Measurements from ENCODE around the gene ME2.
"Not testable (repeated sequence)": the region's sequence is repeated elsewhere in the genome, so short reads cannot be mapped to it uniquely, and the experiment has no call there.

ME2 gene

GRCh38 chr18:50947899-50948298, 69.0 kb downstream of the ME2 start:
- H3K4me3 ChIP-seq (ENCODE audit: low read depth, low read length), result no peak overlapping the region
- no peak overlapping the region for H3K9ac ChIP-seq (ENCODE audit: low read depth, low read length)
- no peak overlapping the region for H3K27ac ChIP-seq (ENCODE audit: low read depth, low read length)

DNA sequence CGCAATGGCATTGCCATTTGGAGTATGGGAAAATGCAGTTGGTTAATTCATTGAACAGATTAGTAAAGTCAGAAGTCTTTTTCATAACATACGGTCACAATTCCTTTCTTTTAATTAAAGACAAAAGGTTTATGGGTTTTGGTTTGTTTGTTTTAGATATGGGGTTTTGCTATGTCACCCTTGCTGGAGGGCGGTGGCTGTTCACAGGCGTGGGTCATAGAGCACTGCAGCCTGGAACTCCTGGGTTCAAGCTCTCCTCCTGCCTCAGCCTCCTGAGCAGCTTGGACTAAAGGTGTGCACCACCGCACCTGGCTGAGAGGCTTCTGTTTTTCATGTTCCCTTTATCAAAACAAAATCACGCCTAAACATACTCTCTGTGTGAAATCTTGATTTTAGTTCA, 70.3 kb downstream of the ME2 start:
- no peak overlapping the region for H3K4me3 ChIP-seq (ENCODE audit: low read depth, low read length)
- peaks cover 17% of the 10 kb centered on the region for H3K36me3 ChIP-seq (ENCODE audit: control insufficient read depth, insufficient read depth, low read length)
- no peaks in the 10 kb centered on the region for H3K27me3 ChIP-seq (ENCODE audit: control insufficient read depth, insufficient read depth, low read length)
- H3K9me3 ChIP-seq (ENCODE audit: control insufficient read depth, insufficient read depth, low read length), result no peaks in the 10 kb centered on the region
- no peak overlapping the region for H3K27ac ChIP-seq (ENCODE audit: low read depth, low read length)
- no peaks in the 10 kb centered on the region for H3K4me1 ChIP-seq (ENCODE audit: control insufficient read depth, insufficient read depth, low read length)
- H3K9ac ChIP-seq (ENCODE audit: low read depth, low read length), result no peak overlapping the region

More at GRCh38 chr18:50947899-50948298, 69.0 kb downstream of the ME2 start:
- Histone ChIP-seq H3K4me1 (ENCODE audit: control insufficient read depth, insufficient read depth, low read length) (no peaks in the 10 kb centered on the region), H3K27me3 (ENCODE audit: control insufficient read depth, insufficient read depth, low read length) (no peaks in the 10 kb centered on the region), H3K9me3 (ENCODE audit: control insufficient read depth, insufficient read depth, low read length) (no peaks in the 10 kb centered on the region), H3K36me3 (ENCODE audit: control insufficient read depth, insufficient read depth, low read length) (peaks cover 26% of the 10 kb centered on the region)

GRCh38 chr18:50950626-50951025, 71.7 kb downstream of the ME2 start:
- no peak overlapping the region for H3K4me3 ChIP-seq (ENCODE audit: low read depth, low read length)
- no peak overlapping the region for H3K27ac ChIP-seq (ENCODE audit: low read depth, low read length)
- no peaks in the 10 kb centered on the region for H3K9me3 ChIP-seq (ENCODE audit: control insufficient read depth, insufficient read depth, low read length)
- H3K9ac ChIP-seq (ENCODE audit: low read depth, low read length), result no peak overlapping the region
- H3K36me3 ChIP-seq (ENCODE audit: control insufficient read depth, insufficient read depth, low read length), result peaks cover 8% of the 10 kb centered on the region; the same call in 1 of the 2 replicates
- H3K27me3 ChIP-seq (ENCODE audit: control insufficient read depth, insufficient read depth, low read length), result no peaks in the 10 kb centered on the region
- 0 out of 2 replicates have a peak, but pooled peaks cover 3% of the 10 kb centered on the region for H3K4me1 ChIP-seq (ENCODE audit: control insufficient read depth, insufficient read depth, low read length)

GRCh38 chr18:50953822-50954221, 74.9 kb downstream of the ME2 start:
- Histone ChIP-seq H3K4me1 (ENCODE audit: control insufficient read depth, insufficient read depth, low read length) (0 out of 2 replicates have a peak, but pooled peaks cover 3% of the 10 kb centered on the region), H3K4me3 (ENCODE audit: low read depth, low read length) (no peak overlapping the region), H3K36me3 (ENCODE audit: control insufficient read depth, insufficient read depth, low read length) (no peaks in the 10 kb centered on the region), H3K27me3 (ENCODE audit: control insufficient read depth, insufficient read depth, low read length) (no peaks in the 10 kb centered on the region), H3K9ac (ENCODE audit: low read depth, low read length) (no peak overlapping the region), H3K9me3 (ENCODE audit: control insufficient read depth, insufficient read depth, low read length) (no peaks in the 10 kb centered on the region), H3K27ac (ENCODE audit: low read depth, low read length) (no peak overlapping the region)

DNA sequence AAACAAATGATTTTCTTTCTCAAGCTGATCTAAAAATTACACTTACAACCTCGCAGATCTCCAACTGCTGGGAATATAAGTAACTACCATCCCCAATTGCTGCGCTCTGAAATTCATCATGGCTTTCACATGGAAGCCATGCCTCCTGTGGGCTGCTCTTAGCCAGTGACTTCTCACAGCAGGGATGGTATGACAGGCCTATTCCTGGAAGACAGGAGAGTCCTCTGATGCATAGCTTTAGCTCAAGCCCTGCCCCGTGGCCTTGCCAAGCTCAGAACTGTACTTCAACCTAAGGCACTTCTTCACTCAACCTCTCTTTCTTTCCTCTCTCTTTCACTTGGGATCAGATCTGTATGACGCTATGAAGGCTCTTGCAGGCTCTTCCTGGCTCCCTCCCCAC, 76.3 kb downstream of the ME2 start:
- H3K4me3 ChIP-seq (ENCODE audit: low read depth, low read length), result no peak overlapping the region
- no peaks in the 10 kb centered on the region for H3K9me3 ChIP-seq (ENCODE audit: control insufficient read depth, insufficient read depth, low read length)

GRCh38 chr18:50956116-50956515, 77.2 kb downstream of the ME2 start:
- 0 out of 2 replicates have a peak, but pooled peaks cover 3% of the 10 kb centered on the region for H3K4me1 ChIP-seq (ENCODE audit: control insufficient read depth, insufficient read depth, low read length)
- no peaks in the 10 kb centered on the region for H3K27me3 ChIP-seq (ENCODE audit: control insufficient read depth, insufficient read depth, low read length)
- no peaks in the 10 kb centered on the region for H3K36me3 ChIP-seq (ENCODE audit: control insufficient read depth, insufficient read depth, low read length)
- no peak overlapping the region for H3K4me3 ChIP-seq (ENCODE audit: low read depth, low read length)
- no peaks in the 10 kb centered on the region for H3K9me3 ChIP-seq (ENCODE audit: control insufficient read depth, insufficient read depth, low read length)
- no peak overlapping the region for H3K9ac ChIP-seq (ENCODE audit: low read depth, low read length)
- H3K27ac ChIP-seq (ENCODE audit: low read depth, low read length), result no peak overlapping the region

More for the DNA sequence above, 76.3 kb downstream of the ME2 start:
- H3K9ac ChIP-seq (ENCODE audit: low read depth, low read length), result no peak overlapping the region
- H3K27ac ChIP-seq (ENCODE audit: low read depth, low read length), result peak overlapping the region; percentile 21
- H3K4me1 ChIP-seq (ENCODE audit: control insufficient read depth, insufficient read depth, low read length), result 0 out of 2 replicates have a peak, but pooled peaks cover 3% of the 10 kb centered on the region
- H3K36me3 ChIP-seq (ENCODE audit: control insufficient read depth, insufficient read depth, low read length), result no peaks in the 10 kb centered on the region
- H3K27me3 ChIP-seq (ENCODE audit: control insufficient read depth, insufficient read depth, low read length), result no peaks in the 10 kb centered on the region

DNA sequence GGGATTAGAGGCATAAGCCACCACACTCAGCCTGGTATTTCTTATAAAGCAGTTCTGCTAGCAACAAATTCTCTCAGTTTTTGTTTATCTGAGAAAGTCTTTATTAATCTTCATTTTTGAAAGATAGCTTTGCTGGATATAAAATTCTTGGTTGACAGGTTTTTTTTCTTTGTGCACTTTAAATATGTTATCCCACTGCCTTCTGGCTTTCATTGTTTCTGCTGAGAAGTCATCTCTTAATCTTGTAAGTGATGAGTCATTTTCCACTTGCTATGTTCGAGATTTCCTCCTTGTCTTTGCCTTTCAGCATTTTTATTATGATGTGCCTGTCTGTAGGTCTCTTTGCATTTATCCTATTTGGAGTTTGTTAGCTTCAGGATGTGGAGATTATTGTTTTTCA, 83.1 kb downstream of the ME2 start:
- no peak overlapping the region for H3K27ac ChIP-seq (ENCODE audit: low read depth, low read length)
- no peaks in the 10 kb centered on the region for H3K36me3 ChIP-seq (ENCODE audit: control insufficient read depth, insufficient read depth, low read length)
- H3K9ac ChIP-seq (ENCODE audit: low read depth, low read length), result no peak overlapping the region
- H3K9me3 ChIP-seq (ENCODE audit: control insufficient read depth, insufficient read depth, low read length), result peaks cover 21% of the 10 kb centered on the region
- no peak overlapping the region for H3K4me3 ChIP-seq (ENCODE audit: low read depth, low read length)
- H3K27me3 ChIP-seq (ENCODE audit: control insufficient read depth, insufficient read depth, low read length), result no peaks in the 10 kb centered on the region
- no peaks in the 10 kb centered on the region for H3K4me1 ChIP-seq (ENCODE audit: control insufficient read depth, insufficient read depth, low read length)

DNA sequence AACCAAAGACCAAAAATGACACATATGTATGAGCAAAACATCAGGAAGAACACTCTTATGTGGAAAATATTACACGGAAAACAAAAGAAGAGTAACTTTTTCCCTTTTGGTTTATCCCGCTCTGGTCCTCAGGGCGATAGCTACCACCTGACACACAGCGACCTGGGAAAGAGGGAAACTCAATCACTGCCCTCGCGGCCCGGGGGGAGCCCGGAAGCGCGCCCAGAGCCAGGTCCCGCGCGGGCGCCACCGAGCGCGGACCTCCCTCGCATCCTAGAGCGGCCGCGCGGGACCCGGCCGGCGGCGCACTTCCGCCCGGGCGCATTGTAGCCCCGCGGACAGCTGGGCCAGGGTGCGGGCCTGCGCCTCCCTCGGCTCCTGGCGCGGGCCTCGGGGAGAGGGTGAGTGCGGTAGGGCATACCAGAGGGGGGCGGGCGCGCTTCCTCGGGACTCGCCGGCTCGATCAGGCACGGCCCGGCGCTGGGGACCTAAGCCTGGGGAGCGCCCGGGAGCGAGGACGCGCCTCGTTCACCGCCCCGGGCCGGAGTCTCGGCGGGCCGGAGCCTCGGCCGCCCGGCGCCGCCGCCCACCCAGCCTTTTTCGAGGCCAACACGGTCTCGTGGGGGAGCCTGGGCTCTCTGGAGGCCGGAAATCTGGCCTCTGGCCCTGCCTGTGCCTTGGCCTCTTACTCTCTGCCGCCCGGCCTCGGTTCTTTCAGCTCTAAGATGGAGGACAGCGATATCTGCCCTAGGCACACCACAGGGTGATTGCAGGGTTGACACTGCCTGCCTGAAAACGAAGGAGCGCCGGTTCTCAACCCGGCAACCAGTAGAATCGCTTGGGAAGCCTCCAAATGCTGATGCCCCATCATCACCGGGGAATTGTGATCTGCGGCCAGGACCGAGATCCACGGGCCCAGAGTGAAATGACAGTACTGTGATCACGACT, 89.1 kb downstream of the ME2 start, which contains the start of gene ELAC1:
ELAC1 (plus strand) TSS at position 327 of the 948 bp plus-strand sequence. CDS start 6,365 bp downstream, outside the sequence.
- peaks cover 7% of the 10 kb centered on the region; the same call in 1 of the 2 replicates for H3K9me3 ChIP-seq (ENCODE audit: control insufficient read depth, insufficient read depth, low read length)
- peaks cover 27% of the 10 kb centered on the region for H3K4me1 ChIP-seq (ENCODE audit: control insufficient read depth, insufficient read depth, low read length)
- peak within 1 kb of the TSS; percentile 92 for H3K27ac ChIP-seq (ENCODE audit: low read depth, low read length)

GRCh38 chr18:50969448-50969847, 90.5 kb downstream of the ME2 start:
- Histone ChIP-seq H3K27me3 (ENCODE audit: control insufficient read depth, insufficient read depth, low read length) (no peaks in the 10 kb centered on the region), H3K36me3 (ENCODE audit: control insufficient read depth, insufficient read depth, low read length) (no peaks in the 10 kb centered on the region), H3K9me3 (ENCODE audit: control insufficient read depth, insufficient read depth, low read length) (no peaks in the 10 kb centered on the region), H3K4me3 (ENCODE audit: low read depth, low read length) (no peak overlapping the region), H3K4me1 (ENCODE audit: control insufficient read depth, insufficient read depth, low read length) (peaks cover 27% of the 10 kb centered on the region), H3K27ac (ENCODE audit: low read depth, low read length) (no peak overlapping the region), H3K9ac (ENCODE audit: low read depth, low read length) (no peak overlapping the region)

More for the DNA sequence above, 89.1 kb downstream of the ME2 start, which contains the start of gene ELAC1:
- H3K27me3 ChIP-seq (ENCODE audit: control insufficient read depth, insufficient read depth, low read length), result no peaks in the 10 kb centered on the region
- peak within 1 kb of the TSS; percentile 94 for H3K9ac ChIP-seq (ENCODE audit: low read depth, low read length)
- no peaks in the 10 kb centered on the region for H3K36me3 ChIP-seq (ENCODE audit: control insufficient read depth, insufficient read depth, low read length)
- H3K4me3 ChIP-seq (ENCODE audit: low read depth, low read length), result peak within 1 kb of the TSS; percentile 88

DNA sequence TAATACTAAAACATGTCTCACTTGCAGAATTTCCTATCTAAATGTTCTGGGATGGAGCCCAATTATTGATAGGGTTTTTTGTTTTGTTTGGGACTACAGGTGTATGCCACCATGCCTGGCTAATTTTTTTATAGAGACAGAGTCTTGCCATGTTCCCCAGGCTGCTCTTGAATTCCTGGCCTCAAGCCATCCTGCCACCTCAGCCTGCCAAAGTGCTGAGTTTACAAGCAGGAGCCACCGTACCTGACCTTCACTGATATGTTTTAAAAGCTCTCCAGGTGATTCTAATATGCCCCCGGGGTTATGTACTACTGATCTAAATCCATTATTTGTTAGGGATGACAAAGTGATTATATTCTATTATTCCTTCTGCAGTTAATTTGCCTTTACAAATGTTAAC, 91.1 kb downstream of the ME2 start:
- Histone ChIP-seq H3K9ac (ENCODE audit: low read depth, low read length) (no peak overlapping the region), H3K9me3 (ENCODE audit: control insufficient read depth, insufficient read depth, low read length) (no peaks in the 10 kb centered on the region), H3K27ac (ENCODE audit: low read depth, low read length) (no peak overlapping the region), H3K4me1 (ENCODE audit: control insufficient read depth, insufficient read depth, low read length) (peaks cover 27% of the 10 kb centered on the region), H3K4me3 (ENCODE audit: low read depth, low read length) (no peak overlapping the region), H3K27me3 (ENCODE audit: control insufficient read depth, insufficient read depth, low read length) (no peaks in the 10 kb centered on the region), H3K36me3 (ENCODE audit: control insufficient read depth, insufficient read depth, low read length) (no peaks in the 10 kb centered on the region)

GRCh38 chr18:50972404-50972803, 93.5 kb downstream of the ME2 start:
- H3K9me3 ChIP-seq (ENCODE audit: control insufficient read depth, insufficient read depth, low read length); H3K27ac ChIP-seq (ENCODE audit: low read depth, low read length); H3K36me3 ChIP-seq (ENCODE audit: control insufficient read depth, insufficient read depth, low read length); H3K4me3 ChIP-seq (ENCODE audit: low read depth, low read length); H3K27me3 ChIP-seq (ENCODE audit: control insufficient read depth, insufficient read depth, low read length); H3K9ac ChIP-seq (ENCODE audit: low read depth, low read length): not testable (repeated sequence)
- H3K4me1 ChIP-seq (ENCODE audit: control insufficient read depth, insufficient read depth, low read length), result peaks cover 25% of the 10 kb centered on the region
